HG03060 (cell line): ENCODE measurements around the gene RAD51AP2.
"Not testable (repeated sequence)": the region's sequence is repeated elsewhere in the genome, so short reads cannot be mapped to it uniquely, and the experiment has no call there.

Experiments used
- ATAC-seq: cut with Tn5 transposase; IDR thresholded peaks from one replicate; pipeline ENCODE4 v1.9.1; 2021; ENCODE audit warnings: low read depth, moderate number of reproducible peaks; ENCODE audit not compliant: unreplicated experiment

Gene RAD51AP2

DNA sequence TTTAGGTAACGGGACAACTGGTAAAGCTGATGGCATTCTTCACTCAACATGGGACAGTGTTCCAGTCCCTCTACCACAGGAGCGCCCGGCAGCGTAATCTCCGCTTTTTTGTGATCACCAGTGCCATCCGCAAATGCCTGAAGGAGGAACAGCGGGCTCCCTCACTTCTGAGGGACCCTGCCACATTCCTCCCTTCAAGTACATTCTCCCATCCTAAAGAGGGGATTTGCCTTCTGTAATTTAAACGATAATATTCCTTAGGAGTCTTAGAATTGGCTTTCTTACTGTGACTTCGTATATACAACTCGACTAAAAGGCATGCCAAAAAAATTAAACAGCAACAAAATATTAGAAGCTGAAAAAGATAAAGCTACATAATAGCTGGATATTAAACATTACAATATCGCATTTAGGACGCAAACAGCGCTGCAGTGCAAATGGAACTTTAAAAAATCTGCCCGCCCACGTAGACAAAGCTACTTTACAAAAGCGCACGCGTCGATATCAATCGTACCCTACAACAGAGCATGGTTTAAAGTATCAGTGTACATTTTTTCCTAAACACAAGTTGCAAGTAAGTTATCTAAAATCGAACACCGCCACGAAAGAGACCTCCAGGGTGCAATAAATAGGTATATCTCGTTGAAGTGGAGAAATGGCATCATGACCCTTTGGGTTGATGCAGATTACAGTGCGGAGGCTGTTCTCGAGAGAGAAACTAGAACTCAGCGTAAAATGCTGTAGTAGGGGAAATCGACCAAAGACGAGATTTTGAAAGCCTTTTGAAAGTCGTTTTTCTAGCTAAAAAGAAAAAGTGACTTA is 20.0 kb upstream of the RAD51AP2 start:
- no peak for ATAC-seq

DNA sequence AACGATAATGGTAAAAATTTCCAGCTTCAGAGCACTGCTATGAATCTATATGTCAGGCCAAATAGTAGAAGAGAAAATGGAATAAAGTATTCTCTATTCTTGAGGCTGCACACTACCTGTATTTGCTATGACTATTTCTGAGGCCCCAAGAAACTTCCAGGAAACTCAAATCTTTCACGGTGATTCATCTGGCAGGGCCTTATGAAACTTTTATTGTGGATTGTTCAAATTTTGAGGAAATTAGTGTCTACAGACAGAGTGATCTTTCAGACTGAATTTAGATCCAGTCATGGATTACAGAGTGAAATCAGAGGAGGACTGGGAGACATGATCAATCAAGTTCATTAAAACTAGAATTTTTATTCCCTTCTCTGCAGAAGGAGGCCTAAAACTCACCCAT is 18.2 kb upstream of the RAD51AP2 start:
- ATAC-seq: no peak

GRCh38 chr2:17533546-17533945 is 15.3 kb upstream of the RAD51AP2 start:
- ATAC-seq: no peak

DNA sequence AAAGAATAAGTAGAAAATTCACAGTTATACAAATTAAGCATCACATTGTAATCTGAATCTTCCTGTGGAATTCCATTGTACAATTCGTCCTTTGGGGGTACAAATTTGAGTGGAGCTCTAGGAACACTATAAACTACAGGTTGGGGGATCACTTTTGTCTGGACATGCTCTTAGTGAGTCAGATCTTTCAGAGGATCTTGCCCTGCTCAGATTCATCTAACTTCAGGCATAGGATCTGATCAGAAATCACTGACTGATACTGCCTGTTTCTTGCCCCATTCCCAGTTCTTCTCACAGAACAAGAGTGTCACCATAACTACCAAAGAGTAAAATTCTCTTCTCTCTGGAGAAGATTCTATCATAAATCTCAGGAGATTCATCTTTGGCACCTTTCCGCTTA is 11.5 kb upstream of the RAD51AP2 start:
- ATAC-seq: no peak

- no peak for ATAC-seq
Observed at GRCh38 chr2:17522303-17522702, 4.1 kb upstream of the RAD51AP2 start.

DNA sequence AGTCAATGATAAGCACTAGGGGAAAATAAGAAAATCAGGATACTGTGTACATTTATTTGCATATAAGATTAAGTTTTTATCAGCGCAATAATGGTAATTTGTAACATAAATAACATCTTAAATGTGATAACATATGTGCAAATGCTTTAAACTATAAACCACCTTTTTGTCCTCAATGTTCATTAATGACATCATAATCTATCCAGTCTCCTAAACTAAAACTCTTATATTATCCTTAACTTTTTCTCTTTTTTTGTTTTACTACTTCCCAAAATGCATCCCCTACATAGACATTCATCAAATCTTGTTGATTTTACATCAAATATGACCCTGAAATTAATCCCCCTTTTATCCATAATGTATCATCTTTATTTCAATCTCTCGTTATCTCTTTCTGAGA is 3.4 kb upstream of the RAD51AP2 start:
- no peak for ATAC-seq

DNA sequence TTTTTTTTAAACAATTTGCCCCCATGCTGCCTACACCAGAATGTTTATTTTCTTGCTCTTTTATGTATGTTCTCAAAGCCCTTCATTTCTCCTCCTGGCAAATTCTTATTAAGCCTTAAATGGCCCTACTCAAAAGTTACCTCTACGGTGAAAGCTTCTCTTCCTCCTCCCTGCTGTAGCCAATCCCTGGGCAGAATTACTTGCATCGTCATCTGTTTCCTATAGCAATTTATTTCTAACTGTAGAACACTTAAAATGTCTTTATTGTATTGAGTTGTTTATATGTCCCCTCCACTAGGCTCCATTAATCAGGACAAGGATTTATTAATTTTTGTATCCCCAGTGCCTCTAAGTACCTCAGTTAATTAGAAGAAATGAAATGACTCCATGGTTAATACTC is 2.5 kb upstream of the RAD51AP2 start:
- ATAC-seq: no peak

- no peak for ATAC-seq
Observed at GRCh38 chr2:17519486-17519885, 1.2 kb upstream of the RAD51AP2 start.

GRCh38 chr2:17517481-17518211 is 594 bp downstream of the RAD51AP2 start:
- ATAC-seq: peak; percentile 24

DNA sequence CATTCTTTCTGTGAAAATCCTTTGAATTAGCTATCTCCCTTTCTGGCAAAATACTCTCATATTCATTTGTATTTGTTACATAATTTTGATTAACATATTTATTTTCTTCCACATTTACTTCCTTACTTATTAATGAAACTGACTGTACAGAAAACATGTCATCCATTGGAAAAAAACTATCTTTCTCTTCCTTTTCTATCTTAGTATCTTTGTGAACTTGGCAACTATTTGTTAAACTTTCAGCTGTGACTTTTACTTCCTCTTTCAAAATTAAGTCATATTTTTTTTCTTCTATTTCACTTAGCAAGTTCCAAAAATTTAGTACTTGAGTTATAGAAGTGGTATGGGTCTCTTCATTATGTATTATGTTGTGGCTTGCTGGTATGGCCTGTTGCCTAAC is 2.6 kb downstream of the RAD51AP2 start:
- ATAC-seq: peak; percentile 52

DNA sequence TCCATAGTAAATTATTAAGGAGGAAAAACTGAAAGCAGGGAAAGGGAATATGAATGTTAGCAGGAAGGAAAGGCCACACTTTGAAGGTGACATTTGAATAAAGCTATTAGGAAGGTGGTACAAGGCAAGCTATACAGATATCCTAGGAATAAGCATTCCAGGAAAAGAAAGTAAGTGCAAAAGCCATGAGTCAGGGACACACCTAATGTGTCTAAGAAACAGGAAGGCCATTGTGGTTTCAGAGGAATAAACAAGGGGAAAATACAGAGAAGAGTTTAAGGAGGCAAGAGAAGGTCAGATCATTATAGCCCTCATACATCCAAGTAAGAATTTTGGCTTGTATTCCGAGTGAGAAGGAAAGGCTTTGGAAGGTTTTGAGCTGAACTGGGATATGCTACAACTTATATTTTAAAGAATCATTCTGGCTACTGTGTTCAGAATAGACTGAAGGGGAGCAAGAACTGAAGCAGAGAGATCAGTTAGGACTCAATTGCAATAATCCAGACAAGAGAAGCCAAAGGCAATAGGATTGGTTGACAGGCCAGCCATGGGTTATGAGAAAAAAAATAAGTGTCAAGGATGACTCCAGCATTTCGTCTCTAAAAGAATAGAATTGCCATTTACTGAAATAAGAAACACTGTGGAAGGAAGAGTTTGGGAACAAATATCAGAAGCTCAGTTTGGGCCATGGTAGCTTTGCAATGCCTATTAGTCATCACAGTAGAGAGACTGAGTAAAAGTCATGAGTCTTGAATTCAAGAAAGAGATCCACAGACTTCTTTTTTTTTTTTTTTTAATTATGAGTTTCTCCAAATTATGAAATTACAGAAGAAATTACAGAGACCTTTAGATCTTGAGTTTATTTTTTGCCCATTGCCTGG is 11.3 kb downstream of the RAD51AP2 start:
- no peak for ATAC-seq

GRCh38 chr2:17497718-17498117 is 20.5 kb downstream of the RAD51AP2 start:
- ATAC-seq: no peak

DNA sequence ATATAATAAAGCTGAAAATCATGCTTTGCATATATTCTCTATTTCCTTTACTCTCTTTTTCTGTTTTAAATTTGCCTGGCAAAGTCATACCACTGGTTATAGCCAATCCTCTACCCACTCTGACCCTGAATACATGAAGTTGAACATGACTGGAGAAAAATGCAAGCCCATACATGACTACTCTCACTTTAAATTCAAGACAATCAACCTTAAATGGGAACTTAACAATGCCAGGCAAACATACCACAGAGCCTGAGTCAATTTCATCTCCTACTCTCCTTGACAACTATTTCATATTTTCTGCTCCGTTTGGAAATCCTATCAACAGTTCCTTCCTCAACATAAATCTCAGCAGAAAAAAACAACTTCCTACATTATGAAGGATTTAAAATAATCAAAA is 22.6 kb downstream of the RAD51AP2 start:
- no peak for ATAC-seq

GRCh38 chr2:17490165-17490564 is 28.1 kb downstream of the RAD51AP2 start:
- not testable (repeated sequence) for ATAC-seq

DNA sequence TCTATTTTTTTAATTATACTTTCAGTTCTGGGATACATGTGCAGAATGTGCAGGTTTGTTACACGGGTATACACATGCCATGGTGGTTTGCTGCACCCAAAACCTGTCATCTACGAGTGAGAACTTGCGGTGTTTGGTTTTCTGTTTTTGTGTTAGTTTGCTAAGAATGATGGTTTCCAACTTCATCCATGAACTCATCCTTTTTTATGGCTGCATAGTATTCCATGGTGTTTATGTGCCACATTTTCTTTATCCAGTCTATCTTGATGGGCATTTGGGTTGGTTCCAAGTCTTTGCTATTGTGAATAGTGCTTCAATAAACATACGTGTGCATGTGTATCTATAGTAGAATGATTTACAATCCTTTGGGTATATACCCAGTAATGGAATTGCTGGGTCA is 29.6 kb downstream of the RAD51AP2 start:
- ATAC-seq: not testable (repeated sequence)

DNA sequence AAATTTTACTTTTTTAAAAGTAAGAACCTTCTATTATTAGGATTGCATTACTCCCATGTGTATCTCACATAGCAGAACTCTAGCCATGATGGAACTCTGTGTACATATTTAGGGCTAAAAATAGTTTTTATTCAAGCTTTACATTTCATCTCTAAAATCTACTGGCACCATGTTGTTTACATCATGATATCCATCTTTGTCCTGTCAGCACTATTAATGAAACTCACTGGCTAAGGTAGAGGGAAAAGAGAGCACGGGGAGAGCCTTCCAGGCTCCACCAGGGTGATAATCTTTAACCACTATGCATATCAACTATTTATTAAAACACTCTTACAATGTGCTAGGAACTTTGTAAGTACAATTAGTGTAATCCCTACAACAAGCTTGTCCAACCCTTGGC is 34.7 kb downstream of the RAD51AP2 start:
- ATAC-seq: no peak

GRCh38 chr2:17482651-17483050 is 35.6 kb downstream of the RAD51AP2 start:
- no peak for ATAC-seq

GRCh38 chr2:17479875-17480274 is 38.4 kb downstream of the RAD51AP2 start:
- ATAC-seq: no peak

- no peak for ATAC-seq
Observed at GRCh38 chr2:17476830-17477229, 41.4 kb downstream of the RAD51AP2 start.

DNA sequence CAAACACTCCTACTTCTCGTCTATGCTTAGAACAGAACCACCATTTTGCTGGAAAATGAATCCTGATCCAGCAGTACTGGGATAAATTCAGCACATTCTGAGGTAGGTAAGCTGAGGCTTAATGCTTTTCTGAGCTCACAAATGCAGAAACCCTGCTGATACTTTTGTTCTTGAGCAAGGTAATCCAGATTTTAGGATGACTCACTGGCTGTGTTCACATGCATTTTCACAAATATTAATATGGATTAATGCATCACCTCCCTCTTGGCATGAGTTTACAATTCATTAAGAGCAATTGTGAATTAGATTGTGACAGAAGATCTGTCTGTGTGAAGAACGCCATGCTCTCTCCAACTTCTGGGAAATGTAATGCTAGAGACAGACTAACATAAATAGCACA is 42.2 kb downstream of the RAD51AP2 start:
- ATAC-seq: no peak

- no peak for ATAC-seq
Observed at GRCh38 chr2:17475286-17475685, 43.0 kb downstream of the RAD51AP2 start.
